Femur (tissue), 1 donor: ENCODE measurements around the gene L3MBTL1.
A peak's percentile ranks its signal among the peaks of the same experiment; 100 is the strongest.
"Not testable (repeated sequence)": the region's sequence is repeated elsewhere in the genome, so short reads cannot be mapped to it uniquely, and the experiment has no call there.

ENCODE experiments used
- DNase-seq: peaks from one replicate; pipeline ENCODE4 v3.0.0-alpha.2; 2017

Gene L3MBTL1

DNA sequence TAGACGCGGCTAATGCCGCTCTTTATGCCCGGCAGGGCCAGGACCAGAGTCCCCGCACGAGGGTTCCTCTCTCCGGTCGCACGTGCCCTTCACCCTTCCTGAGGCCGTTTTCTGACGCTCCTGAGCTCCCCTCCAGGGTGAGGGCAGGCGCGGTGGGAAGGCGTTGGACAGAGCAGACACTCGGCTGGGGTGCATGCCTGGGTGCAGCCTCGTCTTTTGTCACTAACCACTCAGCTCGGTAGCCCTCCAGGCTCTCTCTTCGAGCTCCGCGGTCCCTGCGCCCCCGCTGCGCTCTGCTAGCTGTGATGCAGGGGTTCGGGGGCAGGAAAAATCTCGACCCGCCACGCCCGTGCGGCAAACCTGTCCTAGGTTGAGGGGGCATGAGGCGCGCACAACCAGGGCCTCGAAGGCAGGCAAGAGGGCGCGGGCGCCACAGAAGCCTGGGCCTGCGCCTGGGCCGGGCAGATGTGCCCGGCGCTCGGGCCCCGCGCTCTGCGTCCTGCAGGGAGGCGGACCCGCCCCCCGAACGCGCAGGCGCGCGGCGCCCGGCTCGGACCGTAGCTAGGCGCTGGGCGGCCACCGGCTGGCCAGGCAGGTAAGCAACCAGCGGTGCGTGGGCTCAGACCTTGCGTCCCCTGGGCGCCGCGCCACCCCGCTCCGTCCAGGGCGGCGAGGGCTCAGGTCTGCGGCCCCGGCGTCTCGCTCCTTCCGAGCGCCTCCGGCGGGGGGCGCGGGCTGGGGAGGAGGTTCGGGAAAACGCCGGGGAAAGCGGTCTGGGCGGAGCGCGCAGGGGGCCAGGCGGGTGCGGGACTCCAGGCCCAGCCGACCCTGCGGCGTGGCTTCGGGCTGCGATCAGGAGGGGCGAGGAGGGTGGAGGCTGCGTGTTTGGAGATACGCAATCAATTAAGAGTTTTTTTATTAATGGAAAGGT lies at the start of gene L3MBTL1:
Gene L3MBTL1 (plus strand): TSS at position 548 of the 931 bp plus-strand sequence. CDS start 5,807 bp downstream, outside the sequence.
- peak; percentile 55 for DNase-seq

DNA sequence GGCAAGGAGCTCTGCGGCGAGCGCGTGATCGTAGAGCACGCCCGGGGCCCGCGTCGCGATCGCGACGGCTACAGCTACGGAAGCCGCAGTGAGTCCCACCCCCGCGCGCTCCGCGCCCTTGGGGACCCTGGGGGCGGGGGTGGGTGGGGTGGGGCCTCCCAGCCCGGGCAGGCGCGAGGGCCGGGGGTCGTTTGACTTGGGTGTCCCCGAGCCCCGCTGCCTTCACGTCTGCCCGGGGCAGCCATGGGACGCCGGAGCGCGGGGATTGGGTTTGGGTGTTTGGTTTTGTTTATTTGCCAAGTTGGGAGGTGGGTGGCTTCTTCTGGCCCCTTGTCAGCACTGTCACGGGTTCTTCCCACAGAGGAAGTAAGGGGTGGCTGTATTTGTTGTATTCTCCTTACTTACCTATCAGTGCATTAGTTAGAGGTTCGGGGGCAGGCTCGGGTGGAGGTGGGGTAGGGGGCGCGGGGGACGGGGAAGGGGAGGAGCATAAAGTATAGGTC lies 49.0 kb upstream of the L3MBTL1 start:
- DNase-seq: no peak

DNA sequence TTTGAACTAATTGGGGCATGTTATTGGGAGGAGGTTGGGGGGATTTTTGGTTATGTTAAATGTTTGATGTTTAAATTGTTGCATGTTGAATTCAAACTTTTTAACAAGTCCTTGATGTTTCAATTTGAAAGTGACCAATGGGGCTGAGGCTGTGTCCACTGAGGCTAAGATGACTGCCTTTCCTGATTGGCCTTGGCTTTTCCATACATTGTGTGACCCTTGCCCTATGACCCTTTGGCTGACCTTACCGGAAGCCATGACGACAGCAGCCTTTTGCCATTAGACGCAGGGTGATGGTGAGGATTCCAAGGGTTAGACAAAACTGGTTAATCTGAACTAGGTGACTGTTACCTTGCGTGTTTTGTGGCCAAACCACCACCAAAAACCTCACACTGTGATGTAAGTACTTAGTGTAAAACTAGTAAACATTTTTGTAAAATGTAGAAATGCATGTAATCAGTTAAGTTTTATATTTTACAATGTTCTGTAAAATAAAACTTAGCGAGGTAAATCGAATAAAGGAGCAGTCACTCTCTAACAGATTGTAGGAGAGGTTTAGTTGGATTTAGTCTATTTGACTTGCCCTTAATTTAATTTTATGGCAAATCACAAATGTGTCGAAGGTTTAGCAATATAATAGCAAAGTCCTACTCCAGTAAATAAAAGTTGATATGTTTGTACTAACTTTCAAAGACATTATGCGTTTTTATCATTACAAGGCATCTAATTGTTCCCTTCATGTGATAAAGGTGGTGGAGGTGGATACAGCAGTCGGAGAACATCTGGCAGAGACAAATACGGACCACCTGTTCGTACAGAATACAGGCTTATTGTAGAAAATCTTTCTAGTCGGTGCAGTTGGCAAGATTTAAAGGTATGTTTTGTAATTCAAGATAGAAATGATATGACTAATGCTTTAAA lies 48.2 kb upstream of the L3MBTL1 start:
- DNase-seq: peak; percentile 36

DNA sequence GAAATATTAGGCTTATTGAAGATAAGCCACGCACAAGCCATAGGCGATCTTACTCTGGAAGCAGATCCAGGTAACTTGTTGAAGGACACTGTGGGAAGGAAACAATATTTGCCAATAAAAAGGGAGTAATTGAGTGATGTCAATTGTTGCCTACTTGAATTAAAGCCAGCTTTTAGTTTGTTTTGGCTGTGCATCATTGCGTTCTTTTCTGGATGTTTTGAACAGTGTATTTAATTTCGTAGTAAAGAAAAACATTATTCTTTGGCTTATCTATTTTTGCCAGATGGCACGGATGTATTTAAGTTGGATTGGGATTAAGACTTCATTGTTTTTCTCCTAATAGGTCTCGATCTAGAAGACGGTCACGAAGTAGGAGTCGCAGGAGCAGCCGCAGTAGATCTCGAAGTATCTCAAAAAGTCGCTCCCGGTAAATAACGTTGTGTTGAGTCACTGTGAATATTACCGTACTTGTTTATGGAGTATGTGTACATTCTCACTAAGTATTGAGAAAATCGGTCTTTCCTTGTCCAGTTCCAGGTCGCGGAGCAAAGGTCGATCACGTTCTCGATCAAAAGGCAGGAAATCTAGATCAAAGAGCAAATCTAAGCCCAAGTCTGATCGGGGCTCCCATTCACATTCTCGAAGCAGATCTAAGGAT lies 47.2 kb upstream of the L3MBTL1 start:
- no peak for DNase-seq

DNA sequence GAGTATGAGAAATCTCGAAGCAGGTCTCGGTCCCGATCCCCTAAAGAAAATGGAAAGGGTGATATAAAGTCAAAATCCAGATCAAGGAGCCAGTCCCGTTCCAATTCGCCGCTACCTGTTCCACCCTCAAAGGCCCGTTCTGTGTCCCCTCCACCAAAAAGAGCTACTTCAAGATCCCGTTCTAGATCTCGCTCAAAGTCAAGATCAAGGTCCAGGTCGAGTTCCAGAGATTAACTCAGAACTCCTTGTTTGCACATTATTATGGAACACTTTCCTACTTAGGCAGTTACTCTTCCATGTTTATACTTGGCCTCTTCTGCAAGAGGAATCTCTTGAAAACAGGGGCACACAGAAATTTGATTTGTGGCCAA lies 46.7 kb upstream of the L3MBTL1 start:
- no peak for DNase-seq

DNA sequence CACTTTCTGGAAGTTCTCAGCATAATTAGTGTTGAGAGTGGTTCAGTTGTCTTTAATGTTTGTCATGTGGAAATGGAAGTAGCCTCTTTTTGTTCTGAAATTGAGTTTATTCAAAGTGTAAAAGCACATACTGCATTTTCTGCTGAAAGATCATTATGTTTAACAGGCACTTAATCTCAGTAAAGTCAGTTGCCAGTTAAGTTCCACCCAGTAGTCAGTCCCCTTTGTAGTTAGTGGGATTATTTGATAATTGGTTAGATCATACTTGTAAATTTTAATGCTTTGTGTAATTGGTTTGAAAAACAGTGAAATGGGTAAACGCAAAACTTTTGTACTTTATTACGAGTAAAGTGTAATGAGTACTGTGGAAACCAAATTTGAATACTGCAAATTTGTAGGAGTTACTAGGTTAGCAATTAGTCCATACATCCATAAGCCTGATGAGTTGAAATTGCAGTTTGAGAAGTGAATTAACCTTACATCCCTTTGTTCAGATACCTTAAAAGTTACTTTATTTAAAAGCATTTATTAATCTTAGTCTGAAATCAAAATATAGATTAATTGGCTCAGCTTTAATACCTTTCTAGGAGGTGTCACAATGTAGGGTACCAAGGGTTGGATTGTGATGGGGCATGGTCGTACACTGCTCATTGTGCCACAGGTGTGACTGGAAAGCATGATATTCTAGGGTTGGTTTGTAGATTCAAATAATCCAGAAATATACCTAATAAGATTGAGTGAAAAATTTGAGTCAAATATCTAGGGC lies 45.4 kb upstream of the L3MBTL1 start:
- DNase-seq: no peak

DNA sequence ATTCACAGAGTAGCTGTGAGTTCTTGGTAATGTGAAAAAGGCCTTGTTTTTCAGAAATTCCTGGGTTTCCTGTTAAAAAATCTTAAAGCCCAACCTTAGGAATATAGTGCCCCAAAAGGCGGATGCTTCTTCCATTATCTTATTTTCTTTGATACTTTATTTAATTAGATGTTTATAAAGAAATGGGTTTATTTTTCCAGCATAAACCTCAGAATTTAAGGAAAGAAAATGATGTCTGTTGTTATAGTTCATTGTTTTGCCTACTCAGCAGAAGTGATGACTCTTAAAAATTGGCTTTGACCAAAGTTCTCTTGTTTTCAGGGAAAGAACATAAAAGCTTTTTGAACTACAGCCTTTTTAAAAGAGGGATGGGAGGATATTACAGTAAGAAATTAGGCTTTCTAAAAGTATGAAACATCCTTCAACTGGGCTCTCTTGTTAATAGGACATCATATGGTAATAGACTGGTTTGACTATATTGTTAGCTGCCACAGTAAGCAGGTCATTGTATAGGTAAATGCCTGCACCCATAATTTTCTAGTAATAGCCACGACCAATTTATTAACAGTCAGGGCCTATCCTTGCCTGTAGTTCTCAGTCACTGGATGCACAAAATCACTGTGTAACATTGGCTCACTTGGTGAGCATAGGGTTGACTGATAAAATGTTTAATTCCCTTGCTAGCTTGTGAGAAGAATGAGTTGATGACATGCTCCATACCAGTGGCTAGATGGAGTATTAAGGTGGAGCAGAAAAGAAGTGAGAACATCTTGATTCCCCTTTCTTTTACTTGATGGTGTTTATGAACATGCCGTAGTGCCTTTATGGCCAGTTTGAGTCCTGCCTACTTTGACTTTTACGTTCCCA lies 44.6 kb upstream of the L3MBTL1 start:
- DNase-seq: no peak

DNA sequence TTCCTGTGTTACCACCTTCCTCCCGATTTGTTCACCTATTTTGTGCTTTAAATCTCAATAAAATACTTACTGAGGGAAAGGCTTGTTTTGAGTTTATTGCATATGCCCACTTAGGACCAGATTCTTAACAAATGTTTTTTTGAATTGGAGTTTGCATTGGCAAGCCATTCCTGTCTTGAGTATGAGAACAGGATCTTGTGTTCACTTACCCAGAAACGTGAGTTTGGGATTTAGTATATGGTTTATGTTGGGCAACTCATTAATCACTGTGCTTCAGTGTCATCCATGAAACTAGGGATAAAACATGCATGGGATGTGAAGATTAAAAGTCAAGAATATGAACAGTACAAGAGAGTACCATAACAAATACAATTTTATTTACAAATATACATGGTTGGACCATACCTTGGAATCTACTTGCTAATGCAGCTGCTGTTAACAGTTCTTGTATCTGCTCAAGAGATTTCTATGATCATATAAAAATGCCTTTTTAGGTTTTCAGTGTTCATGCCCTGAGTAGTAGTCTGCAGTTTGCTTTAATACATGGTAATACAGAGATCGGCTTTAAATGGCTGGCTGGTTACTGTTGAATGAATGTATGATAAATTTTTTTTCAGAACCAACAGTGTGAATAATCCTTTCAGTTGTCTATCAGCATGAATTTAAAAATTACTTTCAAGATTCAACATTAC lies 43.8 kb upstream of the L3MBTL1 start:
- no peak for DNase-seq

DNA sequence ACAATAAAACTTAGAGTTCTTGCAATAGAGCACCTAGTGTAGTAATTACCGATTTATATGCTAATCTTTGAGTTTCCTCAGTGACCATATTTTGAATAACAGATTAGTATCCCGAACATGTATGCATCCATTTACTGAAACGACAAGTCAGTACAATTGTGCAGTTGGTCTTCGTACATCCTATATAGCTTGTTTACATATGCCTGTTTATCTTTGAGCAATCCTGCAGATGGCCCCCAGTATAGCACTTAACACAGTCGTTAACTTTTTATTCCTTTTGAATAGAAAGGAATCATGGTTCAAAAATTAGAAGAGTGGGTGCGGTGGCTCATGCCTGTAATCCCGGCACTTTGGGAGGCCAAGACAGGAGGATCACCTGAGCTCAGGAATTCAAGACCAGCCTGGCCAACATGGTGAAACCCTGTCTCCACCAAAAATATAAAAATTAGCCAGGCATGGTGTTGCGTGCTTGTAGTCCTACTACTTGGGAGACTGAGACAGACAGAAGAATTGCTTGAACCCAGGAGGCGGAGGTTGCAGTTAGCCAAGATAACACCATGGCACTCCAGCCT lies 43.2 kb upstream of the L3MBTL1 start:
- no peak for DNase-seq

DNA sequence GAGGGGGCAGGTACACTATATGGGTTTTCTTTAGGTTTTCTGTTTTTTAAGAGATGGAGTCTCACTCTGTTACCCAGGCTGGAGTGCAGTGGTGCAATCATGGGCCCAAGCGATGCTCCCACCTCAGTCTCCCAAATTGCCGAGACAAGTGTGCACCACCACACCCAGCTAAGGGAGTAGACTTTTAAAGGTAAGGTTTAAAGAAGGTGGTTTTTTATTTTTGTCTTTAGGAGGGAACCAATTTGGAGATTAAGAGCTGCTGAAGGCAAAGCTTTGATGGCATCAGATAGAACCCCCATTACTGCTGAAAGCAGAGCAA lies 41.9 kb upstream of the L3MBTL1 start:
- no peak for DNase-seq

DNA sequence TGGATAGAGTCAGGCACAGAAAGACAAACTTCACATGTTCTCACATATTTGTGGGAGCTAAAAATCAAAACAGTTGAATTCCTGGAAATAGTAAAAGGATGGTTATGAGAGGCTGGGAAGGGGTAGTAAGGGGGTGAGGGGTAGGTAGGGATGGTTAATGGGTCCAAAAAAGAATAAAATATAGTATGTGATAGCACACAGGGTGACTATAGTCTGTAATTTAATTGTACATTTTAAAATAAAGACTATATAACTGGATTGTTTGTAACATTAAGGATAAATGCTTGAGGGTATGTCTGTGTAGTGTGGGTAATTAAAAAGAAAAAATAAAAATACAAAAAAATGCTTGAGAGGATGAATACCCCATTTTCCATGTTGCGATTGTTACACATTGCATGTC lies 39.9 kb upstream of the L3MBTL1 start:
- no peak for DNase-seq

DNA sequence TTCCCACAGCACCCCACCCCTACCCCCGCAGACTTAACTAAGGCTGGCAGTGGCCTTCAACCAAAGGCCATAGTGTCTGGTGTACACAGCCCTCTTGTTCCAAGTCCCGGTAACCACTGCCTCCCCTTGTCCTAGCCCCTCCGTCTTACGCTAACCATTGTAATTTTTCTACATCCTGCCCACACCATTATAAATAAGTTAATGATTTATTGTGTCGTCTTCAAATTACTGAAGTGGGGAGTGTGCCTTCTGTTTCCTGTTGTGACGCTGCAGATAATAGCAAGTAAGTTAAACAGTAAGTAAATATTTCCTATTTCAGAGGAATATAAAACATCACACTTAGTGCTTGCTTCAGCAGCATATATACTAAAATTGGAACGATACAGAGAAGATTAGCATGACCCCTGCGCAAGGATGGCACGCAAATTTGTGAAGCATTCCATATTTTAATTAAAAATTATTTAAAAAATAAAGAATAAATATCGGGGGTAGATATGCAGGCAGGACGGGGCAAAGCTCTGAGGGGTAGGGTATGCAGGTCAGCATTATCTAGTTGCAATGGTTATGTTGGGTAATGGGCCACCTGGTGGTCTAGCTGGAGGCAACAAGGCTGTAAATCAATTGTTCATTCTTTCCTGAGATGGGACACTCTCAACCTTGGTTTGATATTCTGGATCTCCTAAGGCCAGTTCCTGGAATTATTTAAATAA lies 34.7 kb upstream of the L3MBTL1 start:
- no peak for DNase-seq

DNA sequence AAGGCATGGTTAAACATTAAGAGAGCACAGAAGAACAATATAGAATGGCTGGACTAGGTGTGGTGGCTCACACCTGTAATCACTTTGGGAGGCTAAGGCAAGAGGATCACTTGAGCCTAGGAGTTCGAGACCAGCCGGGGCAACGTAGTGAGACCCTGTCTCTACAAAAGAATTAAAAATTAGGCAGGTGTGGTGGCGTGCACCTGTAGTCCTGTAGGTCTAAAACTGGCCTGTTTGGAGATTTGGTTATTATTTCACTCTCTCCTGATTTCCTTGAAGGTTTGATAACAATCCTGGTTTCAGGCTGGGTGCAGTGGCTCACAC lies 34.2 kb upstream of the L3MBTL1 start:
- no peak for DNase-seq

DNA sequence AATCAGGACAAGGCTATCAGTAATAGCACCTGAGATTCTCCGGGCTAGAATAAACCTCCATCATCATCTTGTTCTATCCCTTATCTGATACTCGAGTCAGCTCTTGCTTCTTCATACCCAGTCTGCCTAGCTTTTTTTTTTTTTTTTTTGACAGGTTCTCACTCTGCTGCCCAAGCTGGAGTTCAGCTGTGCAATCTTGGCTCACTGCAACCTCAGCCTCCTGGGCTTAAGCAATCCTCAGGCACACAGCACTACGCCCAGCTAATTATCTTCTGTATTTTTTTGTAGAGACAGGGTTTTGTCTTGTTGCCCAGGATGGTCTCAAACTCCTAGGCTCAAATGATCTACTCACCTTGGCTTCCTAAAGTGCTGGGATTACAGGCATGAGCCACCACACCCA lies 30.3 kb upstream of the L3MBTL1 start:
- DNase-seq: peak; percentile 23

DNA sequence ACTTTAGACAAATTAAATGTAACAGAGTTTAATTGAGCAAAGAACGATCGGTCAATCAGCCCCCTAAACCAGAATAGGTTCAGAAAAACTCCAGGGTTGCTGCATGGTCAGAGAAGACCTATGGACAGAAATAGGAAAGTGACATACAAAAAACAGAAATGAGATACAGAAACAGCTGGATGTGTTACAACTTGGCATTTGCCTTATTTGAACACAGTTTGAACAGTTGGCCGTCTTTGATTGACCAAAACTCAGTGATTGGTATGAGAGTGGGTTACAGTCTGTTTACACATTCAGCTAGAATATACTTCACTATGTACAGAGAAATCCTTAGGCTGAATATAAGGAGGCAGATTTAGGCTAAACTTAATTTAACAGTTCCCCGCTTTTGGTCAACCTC lies 29.9 kb upstream of the L3MBTL1 start:
- DNase-seq: no peak

DNA sequence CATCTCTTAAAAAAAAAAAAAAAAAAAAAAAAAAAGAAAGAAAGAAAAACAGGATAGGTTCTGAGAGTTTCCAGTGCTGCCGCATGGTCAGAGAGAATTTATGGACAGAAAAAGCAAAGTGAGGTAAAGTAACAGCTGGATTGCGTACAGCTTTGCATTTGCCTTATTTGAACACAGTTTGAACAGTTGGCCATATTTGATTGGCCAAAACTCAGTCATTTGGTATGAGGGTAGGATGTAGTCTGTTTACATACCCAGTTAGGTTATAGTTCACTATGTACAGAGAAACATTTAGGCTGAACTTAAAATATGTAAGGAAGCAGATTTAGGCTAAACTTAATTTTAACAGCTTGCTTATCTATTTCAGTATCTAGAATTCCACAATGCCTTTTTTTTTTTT lies 17.5 kb upstream of the L3MBTL1 start:
- DNase-seq: no peak

DNA sequence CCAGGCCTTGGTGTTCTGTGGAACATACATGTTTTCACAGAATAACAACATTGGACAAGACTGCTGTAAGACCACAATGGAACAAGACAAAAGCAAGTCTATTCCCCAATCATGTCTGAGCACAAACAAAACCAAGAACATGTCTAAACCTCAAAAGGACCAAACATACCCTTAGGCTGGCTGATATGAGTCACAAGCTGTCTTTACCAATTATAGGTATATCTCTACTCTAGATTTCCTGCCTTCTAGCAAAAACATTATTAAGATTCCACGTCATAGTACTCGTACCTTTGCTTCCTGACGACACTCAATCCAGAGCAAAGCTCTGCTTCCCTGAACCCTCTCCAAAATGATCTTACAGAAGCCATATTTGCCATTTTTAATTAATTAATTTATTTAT lies 15.4 kb upstream of the L3MBTL1 start:
- DNase-seq: no peak

DNA sequence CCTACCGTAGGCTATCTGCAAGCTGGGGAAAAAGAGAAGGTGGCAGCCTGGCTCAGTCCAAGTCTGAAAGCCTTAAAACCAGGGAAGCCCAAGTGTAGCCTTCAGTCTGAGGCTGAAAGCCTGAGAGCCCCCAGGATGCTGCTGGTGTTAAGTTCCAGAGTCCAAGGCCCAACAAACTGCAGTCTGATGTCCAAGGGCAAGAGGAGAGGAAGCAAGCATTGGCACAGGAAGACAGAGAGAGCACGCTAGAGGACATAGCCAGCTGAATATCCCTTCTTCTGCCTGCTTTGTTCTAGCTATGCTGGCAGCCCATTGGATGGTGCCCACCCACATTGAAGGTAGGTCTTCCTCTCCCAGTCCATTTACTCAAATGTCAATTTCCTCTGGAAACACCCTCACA lies 12.1 kb upstream of the L3MBTL1 start:
- no peak for DNase-seq

DNA sequence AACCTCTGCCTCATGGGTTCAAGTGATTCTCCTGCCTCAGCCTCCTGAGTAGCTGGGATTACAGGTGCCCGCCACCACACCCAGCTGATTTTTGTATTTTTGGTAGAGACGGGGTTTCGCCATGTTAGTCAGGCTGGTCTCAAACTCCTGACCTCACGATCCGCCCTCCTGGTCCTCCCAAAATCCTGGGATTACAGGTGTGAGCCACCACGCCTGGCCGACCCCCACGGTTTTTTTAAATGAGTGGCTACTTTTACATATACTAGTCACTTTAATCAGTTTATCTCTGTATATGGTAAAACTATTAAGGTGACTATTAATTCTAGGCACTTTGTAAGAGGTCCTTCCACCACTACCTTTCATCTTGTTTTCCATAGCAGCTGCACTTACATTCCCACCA lies 5.5 kb upstream of the L3MBTL1 start:
- DNase-seq: not testable (repeated sequence)

DNA sequence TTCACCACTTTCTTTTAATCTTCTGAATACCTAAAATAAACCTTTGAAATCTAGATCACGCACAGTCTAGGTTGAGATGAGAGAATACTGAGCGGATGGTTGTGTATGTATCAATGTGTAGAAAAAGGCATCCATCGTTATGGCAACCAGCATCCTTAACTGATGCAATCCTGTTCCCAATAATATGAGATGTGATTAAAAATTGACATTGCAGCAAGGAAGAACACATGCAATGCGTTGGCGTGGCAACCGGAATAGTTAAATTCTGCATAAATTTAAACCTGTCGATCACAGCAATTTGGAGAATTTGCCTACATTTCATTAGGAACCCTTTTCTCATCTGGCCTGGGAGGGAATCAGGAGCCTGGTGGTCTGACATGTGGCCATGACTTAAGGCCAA lies 1.3 kb upstream of the L3MBTL1 start:
- no peak for DNase-seq
